Measurements from ENCODE around the gene ACP3.

Gene ACP3

DNA sequence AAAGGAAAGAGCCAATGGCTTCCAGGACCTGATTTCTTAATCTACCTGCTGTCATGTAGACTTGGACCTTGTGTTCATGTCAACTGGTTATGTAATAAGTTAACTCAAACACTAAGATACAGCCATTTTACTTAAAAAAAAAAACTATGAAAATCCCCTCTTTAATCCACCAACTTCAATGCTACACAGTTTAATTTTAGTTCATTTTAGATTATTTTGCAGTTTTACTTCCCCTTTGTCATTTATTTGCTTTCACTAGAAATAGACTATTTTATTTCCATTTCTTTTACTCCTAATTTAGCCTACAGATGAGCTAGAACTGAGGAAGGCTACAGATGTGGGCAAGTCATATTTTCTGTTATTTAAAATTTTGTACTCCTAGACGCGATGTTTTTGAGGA, 89.4 kb downstream of the ACP3 start:
- no peak for DNase-seq (ENCODE audit: low read depth in 2 of 2)

DNA sequence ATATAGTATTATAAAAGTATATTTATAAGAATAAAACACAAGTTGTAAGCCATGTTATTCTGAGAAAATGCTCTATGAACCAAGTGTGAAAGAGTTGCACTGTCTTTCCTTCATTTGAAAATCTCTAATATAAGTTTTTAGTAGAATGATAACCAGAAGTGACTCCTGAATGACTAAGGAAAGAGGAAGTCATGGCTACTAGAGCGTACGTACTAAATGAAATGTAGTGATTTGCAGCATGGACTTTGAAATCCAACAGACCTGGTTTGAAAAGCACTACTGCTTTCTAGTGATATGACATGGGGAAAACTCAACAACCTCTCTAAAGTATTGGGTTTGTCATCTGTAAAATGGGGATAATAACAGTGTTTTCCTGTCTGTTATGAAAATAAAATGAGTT, 89.8 kb downstream of the ACP3 start:
- no peak for DNase-seq (ENCODE audit: low read depth in 2 of 2)
